ENCODE measurements around the gene DUSP22.
A peak's percentile ranks its signal among the peaks of the same experiment; 100 is the strongest.

The DUSP22 gene

GRCh38 chr6:311679-312220 lies 19.5 kb downstream of the DUSP22 start:
- no peak for DNase-seq

DNA sequence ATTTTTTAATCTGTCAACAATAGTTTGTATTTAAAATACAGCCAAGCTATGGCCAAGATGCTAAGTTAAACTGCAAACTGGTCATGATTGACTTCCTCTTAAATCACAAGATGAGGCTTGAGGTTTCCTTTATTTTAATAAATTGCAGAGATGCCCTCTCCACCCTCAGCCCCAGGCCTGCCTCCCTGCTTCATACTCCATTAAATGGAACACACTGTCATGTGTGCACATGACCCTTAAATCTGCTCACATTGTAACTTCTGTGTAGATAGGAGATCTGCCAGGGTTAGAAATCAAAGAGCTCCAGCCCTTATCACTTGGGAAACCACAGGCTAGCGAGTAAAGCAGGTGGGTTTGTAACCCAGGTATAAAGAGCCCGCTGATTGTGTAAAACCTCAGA lies 20.8 kb downstream of the DUSP22 start:
- DNase-seq: peak; percentile 67 to 77

DNA sequence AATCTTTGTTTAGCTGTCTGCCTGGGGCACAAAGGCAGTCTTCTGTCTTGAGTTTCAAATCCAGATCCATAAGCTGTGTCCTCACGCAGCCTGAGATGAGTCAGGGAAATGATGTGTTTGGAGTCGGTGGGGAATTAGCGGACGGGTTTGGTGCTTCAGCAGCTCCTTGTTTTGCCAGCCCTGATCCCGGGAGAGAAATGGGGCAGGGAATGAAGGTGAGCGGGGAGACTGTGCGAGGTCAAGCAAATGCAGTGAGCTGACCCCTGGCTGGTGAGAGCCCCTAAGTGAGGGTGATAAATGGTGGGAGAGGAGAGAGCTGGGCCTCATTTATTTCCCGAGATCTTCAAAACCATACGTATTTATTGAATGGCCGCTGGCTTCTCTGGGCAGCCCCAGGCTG lies 21.6 kb downstream of the DUSP22 start:
- no peak for DNase-seq

DNA sequence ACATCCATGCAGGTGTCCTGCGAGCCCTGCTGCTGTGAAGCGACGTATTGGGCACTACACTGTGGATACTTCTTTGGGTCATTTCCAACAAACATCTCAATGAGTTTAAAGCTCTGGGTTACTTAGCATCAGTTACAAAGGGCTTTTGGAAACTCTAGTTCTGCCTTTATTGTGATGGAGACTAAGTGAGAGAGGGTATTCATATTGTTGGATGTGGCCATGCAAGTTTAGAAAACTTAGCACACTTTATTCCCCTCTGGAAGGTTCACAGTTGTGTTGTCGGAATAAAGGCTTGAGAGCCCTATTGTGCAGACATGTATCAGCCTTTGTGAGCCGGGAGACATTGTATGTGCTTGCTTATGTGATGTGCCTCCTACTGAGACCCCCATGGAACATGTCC lies 22.1 kb downstream of the DUSP22 start:
- DNase-seq: no peak

- no peak for DNase-seq
Observed at GRCh38 chr6:315226-315625, 22.9 kb downstream of the DUSP22 start.

GRCh38 chr6:315921-316752 lies 23.9 kb downstream of the DUSP22 start:
- no peak for DNase-seq

DNA sequence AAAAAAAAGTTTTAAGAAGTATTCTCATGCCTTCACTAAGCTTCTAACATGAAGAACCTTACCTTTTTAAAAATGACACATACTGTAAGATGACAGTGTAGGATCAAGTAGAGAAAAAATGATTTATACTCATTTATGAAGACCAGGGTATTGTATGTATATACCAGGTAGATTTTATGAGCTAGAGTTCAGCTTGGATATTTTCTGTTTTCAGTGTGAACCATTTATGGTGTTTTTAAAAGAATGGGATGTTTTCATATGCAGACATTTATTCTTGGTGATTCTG lies 24.4 kb downstream of the DUSP22 start:
- DNase-seq: no peak

- DNase-seq: no peak
Observed at GRCh38 chr6:317060-317447, 24.8 kb downstream of the DUSP22 start.

GRCh38 chr6:317448-318144 lies 25.3 kb downstream of the DUSP22 start:
- no peak for DNase-seq

DNA sequence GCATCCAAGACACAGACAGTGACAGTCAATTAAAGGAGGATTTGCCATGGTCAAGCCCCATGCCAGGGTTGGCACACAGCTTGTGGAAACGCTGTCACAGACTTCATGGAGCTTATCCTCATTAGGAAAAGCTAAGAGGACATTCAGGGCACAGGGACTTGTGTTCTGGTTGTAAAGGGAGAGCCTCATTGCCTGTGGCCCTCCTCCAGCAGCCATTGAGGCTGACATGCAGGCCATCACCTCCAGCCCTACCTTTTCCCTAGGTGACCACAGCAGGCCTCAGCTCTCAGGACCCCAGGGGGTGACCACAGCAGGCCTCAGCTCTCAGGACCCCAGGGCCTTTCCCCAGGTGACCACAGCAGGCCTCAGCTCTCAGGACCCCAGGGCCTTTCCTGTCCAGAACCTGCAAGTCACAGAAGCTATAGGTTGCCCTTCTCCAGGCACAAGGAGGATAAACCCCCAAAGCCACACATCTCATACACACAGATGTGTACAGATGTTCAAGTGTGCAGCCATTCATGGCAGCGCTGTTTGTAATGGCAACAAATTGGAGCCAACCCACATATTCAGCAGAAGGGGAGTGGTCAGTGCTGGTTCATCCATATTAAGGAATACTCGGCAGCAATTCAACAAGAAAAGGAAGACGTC lies 26.1 kb downstream of the DUSP22 start:
- DNase-seq: no peak

- no peak for DNase-seq
Observed at GRCh38 chr6:319177-320131, 27.2 kb downstream of the DUSP22 start.

GRCh38 chr6:320351-321157 lies 28.3 kb downstream of the DUSP22 start:
- DNase-seq: no peak

GRCh38 chr6:321158-321438 lies 28.8 kb downstream of the DUSP22 start:
- no peak for DNase-seq

GRCh38 chr6:321536-322258 lies 29.4 kb downstream of the DUSP22 start:
- DNase-seq: peak; percentile 35 to 45

- no peak for DNase-seq
Observed at GRCh38 chr6:322259-322930, 30.1 kb downstream of the DUSP22 start.

- no peak for DNase-seq
Observed at GRCh38 chr6:322940-323729, 30.8 kb downstream of the DUSP22 start.

- no peak for DNase-seq
Observed at GRCh38 chr6:323730-324088, 31.4 kb downstream of the DUSP22 start.

DNA sequence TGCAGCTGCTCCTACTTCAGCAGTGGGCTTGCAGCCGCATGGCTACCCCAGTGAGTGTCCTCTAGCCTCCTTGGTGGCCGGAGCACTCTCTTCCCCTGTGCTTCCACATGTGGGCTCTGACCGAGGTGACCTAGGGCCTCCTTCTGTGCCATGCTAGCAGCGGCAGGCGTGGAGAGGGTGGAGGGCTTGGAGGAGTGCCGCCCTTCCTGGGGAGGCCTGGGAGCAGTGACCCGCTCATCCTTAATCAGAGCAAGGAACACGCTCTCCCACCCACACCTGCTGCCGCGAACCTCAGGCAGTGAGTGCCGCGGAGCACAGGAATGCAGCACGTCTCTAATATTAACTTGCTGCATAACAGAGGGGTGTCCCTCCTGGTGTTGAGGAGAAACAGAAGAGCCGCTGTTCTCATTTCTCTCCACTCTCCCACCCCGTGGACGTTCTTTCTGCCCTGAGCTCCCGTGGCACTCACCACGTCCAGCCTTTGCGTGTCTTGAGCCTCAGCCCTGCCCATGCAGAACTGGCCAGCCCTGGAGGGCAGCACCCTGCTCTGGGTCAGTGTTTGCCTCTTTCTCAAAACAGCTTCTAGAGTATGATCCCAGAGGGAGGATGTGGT lies 31.9 kb downstream of the DUSP22 start:
- DNase-seq: no peak

- no peak for DNase-seq
Observed at GRCh38 chr6:324729-325125, 32.4 kb downstream of the DUSP22 start.
